Measurements from ENCODE around the gene PRKCA.

Gene PRKCA

GRCh38 chr17:66491665-66492064 is 189.3 kb downstream of the PRKCA start:
- Histone ChIP-seq H3K36me3 (ENCODE audit: insufficient read depth, low read length) (no peaks in the 10 kb centered on the region), H3K9ac (ENCODE audit: low read length) (no peak overlapping the region), H3K27ac (ENCODE audit: low read depth, low read length) (no peak overlapping the region), H3K27me3 (ENCODE audit: control insufficient read depth in 1 of 2, insufficient read depth in 2 of 2, low read length in 2 of 2) (no peaks in the 10 kb centered on the region), H3K4me3 (ENCODE audit: low read depth in 1 of 2, low read length in 2 of 2) (no peak overlapping the region), H3K4me1 (ENCODE audit: insufficient read depth, low read length) (peaks cover 7% of the 10 kb centered on the region), H3K9me3 (ENCODE audit: low read length) (no peaks in the 10 kb centered on the region)

GRCh38 chr17:66492080-66492479 is 189.7 kb downstream of the PRKCA start:
- peaks cover 10% of the 10 kb centered on the region for H3K4me1 ChIP-seq (ENCODE audit: insufficient read depth, low read length)
- no peak overlapping the region for H3K4me3 ChIP-seq (ENCODE audit: low read depth in 1 of 2, low read length in 2 of 2)
- no peak overlapping the region for H3K27ac ChIP-seq (ENCODE audit: low read depth, low read length)
- H3K36me3 ChIP-seq (ENCODE audit: insufficient read depth, low read length) = no peaks in the 10 kb centered on the region
- H3K27me3 ChIP-seq (ENCODE audit: control insufficient read depth in 1 of 2, insufficient read depth in 2 of 2, low read length in 2 of 2) = no peaks in the 10 kb centered on the region
- H3K9ac ChIP-seq (ENCODE audit: low read length) = no peak overlapping the region
- H3K9me3 ChIP-seq (ENCODE audit: low read length) = no peaks in the 10 kb centered on the region

- no peaks in the 10 kb centered on the region for H3K36me3 ChIP-seq (ENCODE audit: insufficient read depth, low read length)
- no peak overlapping the region for H3K4me3 ChIP-seq (ENCODE audit: low read depth in 1 of 2, low read length in 2 of 2)
- no peak overlapping the region for H3K9ac ChIP-seq (ENCODE audit: low read length)
- no peaks in the 10 kb centered on the region for H3K27me3 ChIP-seq (ENCODE audit: control insufficient read depth in 1 of 2, insufficient read depth in 2 of 2, low read length in 2 of 2)
- no peaks in the 10 kb centered on the region for H3K9me3 ChIP-seq (ENCODE audit: low read length)
- peaks cover 10% of the 10 kb centered on the region for H3K4me1 ChIP-seq (ENCODE audit: insufficient read depth, low read length)
- H3K27ac ChIP-seq (ENCODE audit: low read depth, low read length) = no peak overlapping the region
These were observed 190.2 kb downstream of the PRKCA start for GRCh38 chr17:66492561-66493005.

GRCh38 chr17:66493283-66494019 is 191.0 kb downstream of the PRKCA start:
- no peak overlapping the region for H3K9ac ChIP-seq (ENCODE audit: low read length)
- H3K4me1 ChIP-seq (ENCODE audit: insufficient read depth, low read length) = peaks cover 10% of the 10 kb centered on the region
- no peaks in the 10 kb centered on the region for H3K27me3 ChIP-seq (ENCODE audit: control insufficient read depth in 1 of 2, insufficient read depth in 2 of 2, low read length in 2 of 2)
- H3K27ac ChIP-seq (ENCODE audit: low read depth, low read length) = no peak overlapping the region
- no peaks in the 10 kb centered on the region for H3K36me3 ChIP-seq (ENCODE audit: insufficient read depth, low read length)
- H3K9me3 ChIP-seq (ENCODE audit: low read length) = no peaks in the 10 kb centered on the region
- no peak overlapping the region for H3K4me3 ChIP-seq (ENCODE audit: low read depth in 1 of 2, low read length in 2 of 2)

- Histone ChIP-seq H3K9ac (ENCODE audit: low read length) (no peak overlapping the region), H3K27ac (ENCODE audit: low read depth, low read length) (no peak overlapping the region)
These were observed 191.8 kb downstream of the PRKCA start for GRCh38 chr17:66494023-66494803.

GRCh38 chr17:66495035-66495434 is 192.6 kb downstream of the PRKCA start:
- no peaks in the 10 kb centered on the region for H3K36me3 ChIP-seq (ENCODE audit: insufficient read depth, low read length)
- H3K27me3 ChIP-seq (ENCODE audit: control insufficient read depth in 1 of 2, insufficient read depth in 2 of 2, low read length in 2 of 2) = no peaks in the 10 kb centered on the region
- H3K9me3 ChIP-seq (ENCODE audit: low read length) = no peaks in the 10 kb centered on the region
- no peak overlapping the region for H3K4me3 ChIP-seq (ENCODE audit: low read depth in 1 of 2, low read length in 2 of 2)
- H3K9ac ChIP-seq (ENCODE audit: low read length) = no peak overlapping the region
- H3K27ac ChIP-seq (ENCODE audit: low read depth, low read length) = no peak overlapping the region
- H3K4me1 ChIP-seq (ENCODE audit: insufficient read depth, low read length) = peaks cover 10% of the 10 kb centered on the region

More at GRCh38 chr17:66494023-66494803, 191.8 kb downstream of the PRKCA start:
- peaks cover 10% of the 10 kb centered on the region for H3K4me1 ChIP-seq (ENCODE audit: insufficient read depth, low read length)
- no peak overlapping the region for H3K4me3 ChIP-seq (ENCODE audit: low read depth in 1 of 2, low read length in 2 of 2)
- no peaks in the 10 kb centered on the region for H3K27me3 ChIP-seq (ENCODE audit: control insufficient read depth in 1 of 2, insufficient read depth in 2 of 2, low read length in 2 of 2)
- H3K9me3 ChIP-seq (ENCODE audit: low read length) = no peaks in the 10 kb centered on the region
- H3K36me3 ChIP-seq (ENCODE audit: insufficient read depth, low read length) = no peaks in the 10 kb centered on the region

GRCh38 chr17:66496306-66496705 is 193.9 kb downstream of the PRKCA start:
- Histone ChIP-seq H3K4me3 (ENCODE audit: low read depth in 1 of 2, low read length in 2 of 2) (no peak overlapping the region), H3K9ac (ENCODE audit: low read length) (no peak overlapping the region), H3K4me1 (ENCODE audit: insufficient read depth, low read length) (peaks cover 10% of the 10 kb centered on the region), H3K27ac (ENCODE audit: low read depth, low read length) (no peak overlapping the region), H3K36me3 (ENCODE audit: insufficient read depth, low read length) (no peaks in the 10 kb centered on the region), H3K9me3 (ENCODE audit: low read length) (no peaks in the 10 kb centered on the region), H3K27me3 (ENCODE audit: control insufficient read depth in 1 of 2, insufficient read depth in 2 of 2, low read length in 2 of 2) (no peaks in the 10 kb centered on the region)

- Histone ChIP-seq H3K4me1 (ENCODE audit: insufficient read depth, low read length) (peaks cover 16% of the 10 kb centered on the region), H3K27me3 (ENCODE audit: control insufficient read depth in 1 of 2, insufficient read depth in 2 of 2, low read length in 2 of 2) (no peaks in the 10 kb centered on the region), H3K9me3 (ENCODE audit: low read length) (no peaks in the 10 kb centered on the region), H3K27ac (ENCODE audit: low read depth, low read length) (no peak overlapping the region), H3K36me3 (ENCODE audit: insufficient read depth, low read length) (no peaks in the 10 kb centered on the region), H3K9ac (ENCODE audit: low read length) (no peak overlapping the region), H3K4me3 (ENCODE audit: low read depth in 1 of 2, low read length in 2 of 2) (no peak overlapping the region)
These were observed 196.2 kb downstream of the PRKCA start for GRCh38 chr17:66498580-66498979.

- Histone ChIP-seq H3K4me1 (ENCODE audit: insufficient read depth, low read length) (peaks cover 40% of the 10 kb centered on the region), H3K36me3 (ENCODE audit: insufficient read depth, low read length) (no peaks in the 10 kb centered on the region), H3K4me3 (ENCODE audit: low read depth in 1 of 2, low read length in 2 of 2) (no peak overlapping the region), H3K9ac (ENCODE audit: low read length) (no peak overlapping the region), H3K27me3 (ENCODE audit: control insufficient read depth in 1 of 2, insufficient read depth in 2 of 2, low read length in 2 of 2) (no peaks in the 10 kb centered on the region), H3K9me3 (ENCODE audit: low read length) (no peaks in the 10 kb centered on the region), H3K27ac (ENCODE audit: low read depth, low read length) (no peak overlapping the region)
These were observed 204.2 kb downstream of the PRKCA start for GRCh38 chr17:66506641-66507040.

GRCh38 chr17:66507103-66507923 is 204.9 kb downstream of the PRKCA start:
- Histone ChIP-seq H3K9me3 (ENCODE audit: low read length) (no peaks in the 10 kb centered on the region), H3K27ac (ENCODE audit: low read depth, low read length) (peak overlapping the region; percentile 12), H3K4me3 (ENCODE audit: low read depth in 1 of 2, low read length in 2 of 2) (no peak overlapping the region), H3K36me3 (ENCODE audit: insufficient read depth, low read length) (no peaks in the 10 kb centered on the region), H3K4me1 (ENCODE audit: insufficient read depth, low read length) (peaks cover 40% of the 10 kb centered on the region), H3K9ac (ENCODE audit: low read length) (no peak overlapping the region), H3K27me3 (ENCODE audit: control insufficient read depth in 1 of 2, insufficient read depth in 2 of 2, low read length in 2 of 2) (no peaks in the 10 kb centered on the region)
